ENCODE measurements around the gene RPL14. TPM values are rescaled to one million over a fixed set of nuclear protein-coding genes. Genes with fewer than 3 reads are reported as not detected.

Gene RPL14
- polyA plus RNA-seq, 3 donors = 316 to 377 (median 348) TPM

- Histone ChIP-seq H2AFZ (ENCODE audit: insufficient read depth, low read depth, low read length, poor library complexity, severe bottlenecking) (no peak overlapping the region), H3K4me3 (replicated peaks in 1 of 3; ENCODE audit: low read depth in 2 of 3, low read length in 3 of 3) (no peak overlapping the region), H3K36me3 (replicated peaks in 1 of 2; ENCODE audit: control insufficient read depth in 1 of 2, insufficient read depth in 2 of 2, low read length in 2 of 2) (no peaks in the 10 kb centered on the region), H3K4me2 (replicated peaks; ENCODE audit: extremely low read depth, low read length, poor library complexity, severe bottlenecking) (no peak overlapping the region), H4K20me1 (ENCODE audit: insufficient read depth, low read length) (no peaks in the 10 kb centered on the region), H3K27ac (ENCODE audit: low read depth in 1 of 2, low read length in 2 of 2) (no peak overlapping the region), H3K9me3 (replicated peaks in 1 of 2; ENCODE audit: control insufficient read depth in 1 of 2, insufficient read depth in 1 of 2, low read length in 2 of 2) (no peaks in the 10 kb centered on the region), H3K4me1 (ENCODE audit: control insufficient read depth in 1 of 2, insufficient read depth in 2 of 2, low read length in 2 of 2) (no peaks in the 10 kb centered on the region), H3K79me2 (ENCODE audit: insufficient read depth, low read length) (no peaks in the 10 kb centered on the region), H3K27me3 (ENCODE audit: control insufficient read depth in 2 of 2, insufficient read depth in 2 of 2, low read length in 2 of 2) (no peaks in the 10 kb centered on the region), H3K9ac (ENCODE audit: insufficient read depth, low read length, poor library complexity, severe bottlenecking) (no peak overlapping the region)
- no CpG with 5 or more reads among the region's 1 CpG for WGBS (ENCODE audit: insufficient coverage)
- Mint-ChIP-seq H3K4me3 (no peak overlapping the region), H3K27ac (no peak overlapping the region), H3K9me3 (no peaks in the 10 kb centered on the region), H3K27me3 (ENCODE audit: low read depth in 3 of 3) (peaks cover 0 to 3% (median 0%) of the 10 kb centered on the region in 3 donors), H3K36me3 (peaks cover 0 to 3% of the 10 kb centered on the region in 2 donors), H3K4me1 (no peaks in the 10 kb centered on the region)
- TF ChIP-seq CTCF (IDR thresholded peaks at IDR 0.05) = no peak
- DNase-seq = no peak
- intact Hi-C loops (cut with micrococcal nuclease) = no loop called here
Observed at GRCh38 chr3:40518067-40518466, 60.9 kb downstream of the RPL14 start.

Small RNAs within 50 kb of the gene (small RNA-seq; reads per million reads assigned to genes)
- gene RNU5B-2P (ENCODE audit: insufficient read length, low read depth) = 1.9 reads per million

Other genes with a start within 250 kb of the RPL14 start
- gene EIF1B, start 147.6 kb upstream of the RPL14 start, polyA plus RNA-seq = 10 to 100 TPM; 51.8 to 95.4 (median 70.8) TPM
- gene ENTPD3, start 70.2 kb upstream of the RPL14 start, polyA plus RNA-seq = not detected
- 1 to 10 TPM; 1.6 to 3.4 (median 1.8) TPM for gene ZNF619, start 19.8 kb downstream of the RPL14 start, polyA plus RNA-seq
- gene ZNF620, start 48.7 kb downstream of the RPL14 start, polyA plus RNA-seq = under 1 TPM; 0.27 to 0.67 (median 0.37) TPM
- 10 to 100 TPM in 1 of 3 donors, 1 to 10 TPM in 2; 1.1 to 12.2 (median 2.0) TPM for gene ZNF621, start 67.6 kb downstream of the RPL14 start, polyA plus RNA-seq